HEK293 (cell line): Measurements from ENCODE around the gene PLEKHJ1.

Experiments
- BCL11A ChIP-seq: fragments of 450-650 bp; formaldehyde crosslinking; IDR thresholded peaks from 2 replicates; pipeline ENCODE4 v1.5.1; 2016; ENCODE audit warnings: low read depth, missing biosample characterization, missing genetic modification characterization
- EGR2 ChIP-seq: fragments of 450-650 bp; formaldehyde crosslinking; IDR thresholded peaks from 2 replicates; pipeline ENCODE4 v1.5.1; 2016; ENCODE audit warnings: low read depth, missing biosample characterization, missing genetic modification characterization
- GLIS1 ChIP-seq: fragments of 450-650 bp; formaldehyde crosslinking; IDR thresholded peaks from 2 replicates; pipeline ENCODE4 v1.5.1; 2016; ENCODE audit warnings: missing biosample characterization, missing genetic modification characterization
- IKZF3 ChIP-seq: fragments of 450-650 bp; IDR thresholded peaks from 2 replicates; pipeline ENCODE4 v1.5.0; 2018; ENCODE audit warnings: missing biosample characterization, mild to moderate bottlenecking, missing genetic modification characterization, moderate library complexity
- SP3 ChIP-seq: fragments of 450-650 bp; formaldehyde crosslinking; IDR thresholded peaks from 2 replicates; pipeline ENCODE4 v1.5.1; 2016; ENCODE audit warnings: missing biosample characterization, missing genetic modification characterization
- ZBTB20 ChIP-seq: fragments of 450-650 bp; formaldehyde crosslinking; IDR thresholded peaks from 2 replicates; pipeline ENCODE4 v1.5.1; 2016; ENCODE audit warnings: missing biosample characterization, missing genetic modification characterization
- ZBTB48 ChIP-seq: fragments of 450-650 bp; formaldehyde crosslinking; IDR thresholded peaks from 2 replicates; pipeline ENCODE4 v1.5.1; 2016; ENCODE audit warnings: missing biosample characterization, missing genetic modification characterization
- ZBTB8A ChIP-seq: fragments of 450-650 bp; formaldehyde crosslinking; IDR thresholded peaks from 2 replicates; pipeline ENCODE4 v1.5.1; 2016; ENCODE audit warnings: missing biosample characterization, missing genetic modification characterization
- ZFP41 ChIP-seq: fragments of 450-650 bp; formaldehyde crosslinking; IDR thresholded peaks from 2 replicates; pipeline ENCODE4 v1.5.1; 2016; ENCODE audit warnings: missing biosample characterization, missing genetic modification characterization, borderline replicate concordance
- ZIC2 ChIP-seq: fragments of 450-650 bp; formaldehyde crosslinking; IDR thresholded peaks from 2 replicates; pipeline ENCODE4 v1.5.1; 2016; ENCODE audit warnings: missing biosample characterization, missing genetic modification characterization
- ZNF121 ChIP-seq: fragments of 450-650 bp; formaldehyde crosslinking; IDR thresholded peaks from 2 replicates; pipeline ENCODE4 v1.5.1; 2016; ENCODE audit warnings: missing biosample characterization, missing genetic modification characterization
- ZNF174 ChIP-seq: fragments of 450-650 bp; formaldehyde crosslinking; IDR thresholded peaks from 2 replicates; pipeline ENCODE4 v1.5.0; 2017; ENCODE audit warnings: missing biosample characterization, mild to moderate bottlenecking, missing genetic modification characterization
- ZNF202 ChIP-seq: fragments of 450-650 bp; formaldehyde crosslinking; IDR thresholded peaks from 2 replicates; pipeline ENCODE4 v1.5.1; 2016; ENCODE audit warnings: missing biosample characterization, missing genetic modification characterization, borderline replicate concordance
- ZNF211 ChIP-seq: fragments of 450-650 bp; formaldehyde crosslinking; IDR thresholded peaks from 2 replicates; pipeline ENCODE4 v1.5.1; 2016; ENCODE audit warnings: low read depth, missing biosample characterization, missing genetic modification characterization
- ZNF26 ChIP-seq: fragments of 450-650 bp; formaldehyde crosslinking; IDR thresholded peaks from 2 replicates; pipeline ENCODE4 v1.5.1; 2016; ENCODE audit warnings: missing biosample characterization, missing genetic modification characterization
- ZNF266 ChIP-seq: fragments of 450-650 bp; formaldehyde crosslinking; IDR thresholded peaks from 2 replicates; pipeline ENCODE4 v1.5.1; 2016; ENCODE audit warnings: missing biosample characterization, missing genetic modification characterization, low read depth
- ZNF449 ChIP-seq: fragments of 450-650 bp; formaldehyde crosslinking; IDR thresholded peaks from 2 replicates; pipeline ENCODE4 v1.5.1; 2017; ENCODE audit warnings: missing biosample characterization, mild to moderate bottlenecking, missing genetic modification characterization, moderate library complexity
- ZNF48 ChIP-seq: fragments of 450-650 bp; formaldehyde crosslinking; IDR thresholded peaks from 2 replicates; pipeline ENCODE4 v1.5.1; 2016; ENCODE audit warnings: missing biosample characterization, missing genetic modification characterization
- ZNF521 ChIP-seq: fragments of 450-650 bp; formaldehyde crosslinking; IDR thresholded peaks from 2 replicates; pipeline ENCODE4 v1.5.1; 2017; ENCODE audit warnings: missing biosample characterization, mild to moderate bottlenecking, missing genetic modification characterization
- ZNF529 ChIP-seq: fragments of 450-650 bp; formaldehyde crosslinking; IDR thresholded peaks from 2 replicates; pipeline ENCODE4 v1.5.1; 2017; ENCODE audit warnings: missing genetic modification characterization, missing biosample characterization; ENCODE audit not compliant: insufficient replicate concordance
- ZNF549 ChIP-seq: fragments of 450-650 bp; IDR thresholded peaks from 2 replicates; pipeline ENCODE4 v1.5.1; 2018; ENCODE audit warnings: missing biosample characterization, missing genetic modification characterization, mild to moderate bottlenecking, inconsistent platforms, moderate library complexity
- ZNF561 ChIP-seq: fragments of 450-650 bp; IDR thresholded peaks from 2 replicates; pipeline ENCODE4 v1.5.1; 2018; ENCODE audit warnings: missing biosample characterization, missing genetic modification characterization, borderline replicate concordance
- ZNF639 ChIP-seq: fragments of 450-650 bp; formaldehyde crosslinking; IDR thresholded peaks from 2 replicates; pipeline ENCODE4 v1.5.1; 2016; ENCODE audit warnings: missing biosample characterization, missing genetic modification characterization
- ZNF692 ChIP-seq: fragments of 450-650 bp; formaldehyde crosslinking; IDR thresholded peaks from 2 replicates; pipeline ENCODE4 v1.5.1; 2016; ENCODE audit warnings: missing biosample characterization, missing genetic modification characterization
- ZNF776 ChIP-seq: fragments of 450-650 bp; formaldehyde crosslinking; IDR thresholded peaks from 2 replicates; pipeline ENCODE4 v1.5.0; 2017; ENCODE audit warnings: missing biosample characterization, missing genetic modification characterization, borderline replicate concordance
- ZNF830 ChIP-seq: fragments of 450-650 bp; IDR thresholded peaks from 2 replicates; pipeline ENCODE4 v1.5.0; 2018; ENCODE audit warnings: missing biosample characterization, missing genetic modification characterization, low read depth, mild to moderate bottlenecking, moderate library complexity
- ZNF843 ChIP-seq: fragments of 450-650 bp; formaldehyde crosslinking; IDR thresholded peaks from 2 replicates; pipeline ENCODE4 v1.5.1; 2016; ENCODE audit warnings: missing biosample characterization, missing genetic modification characterization
- TF ChIP-seq, protein P1 (sequence below): fragments of 450-650 bp; IDR thresholded peaks from 2 replicates; pipeline ENCODE4 v1.5.1; 2018; ENCODE audit warnings: missing biosample characterization, missing genetic modification characterization
- TF ChIP-seq, protein P2 (sequence below): fragments of 450-650 bp; formaldehyde crosslinking; IDR thresholded peaks from 2 replicates; pipeline ENCODE4 v1.5.1; 2016; ENCODE audit warnings: missing biosample characterization, missing genetic modification characterization, low read depth

The PLEKHJ1 gene

DNA sequence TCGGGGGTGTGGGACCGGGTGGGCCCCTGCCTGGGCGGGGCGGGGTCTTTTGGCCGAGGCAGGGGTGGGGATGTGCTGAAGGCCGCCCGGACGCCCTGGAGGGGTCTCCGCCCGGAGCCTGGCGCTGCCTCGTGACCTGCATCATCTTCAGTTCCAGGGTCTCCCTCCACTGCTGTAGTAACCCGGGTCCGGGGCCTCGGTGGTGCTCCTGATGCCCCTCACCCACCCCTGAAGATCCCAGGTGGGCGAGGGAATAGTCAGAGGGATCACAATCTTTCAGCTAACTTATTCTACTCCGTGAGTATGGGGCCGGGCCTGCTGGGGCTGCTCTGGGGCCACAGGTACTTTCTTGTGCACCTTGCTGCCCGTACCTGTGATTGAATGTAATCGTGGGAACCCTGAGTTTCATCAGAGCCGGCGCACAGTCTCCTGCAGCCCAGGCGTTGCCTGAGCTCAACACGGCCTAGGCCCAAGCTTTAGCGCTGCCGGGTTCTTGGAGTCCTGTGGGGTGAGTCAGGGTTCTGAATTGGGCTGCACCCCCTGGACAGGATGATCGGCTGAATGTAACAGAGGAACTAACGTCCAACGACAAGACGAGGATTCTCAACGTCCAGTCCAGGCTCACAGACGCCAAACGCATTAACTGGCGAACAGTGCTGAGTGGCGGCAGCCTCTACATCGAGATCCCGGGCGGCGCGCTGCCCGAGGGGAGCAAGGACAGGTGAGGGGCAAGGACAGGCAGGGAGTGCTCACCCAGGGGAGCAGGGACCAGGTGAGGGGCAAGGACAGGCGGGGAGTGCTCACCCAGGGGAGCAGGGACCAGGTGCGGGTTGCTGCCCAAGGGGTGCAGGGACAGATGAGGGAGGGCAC, 35.3 kb upstream of the PLEKHJ1 start (continued):
- TF ChIP-seq, protein P1, sequence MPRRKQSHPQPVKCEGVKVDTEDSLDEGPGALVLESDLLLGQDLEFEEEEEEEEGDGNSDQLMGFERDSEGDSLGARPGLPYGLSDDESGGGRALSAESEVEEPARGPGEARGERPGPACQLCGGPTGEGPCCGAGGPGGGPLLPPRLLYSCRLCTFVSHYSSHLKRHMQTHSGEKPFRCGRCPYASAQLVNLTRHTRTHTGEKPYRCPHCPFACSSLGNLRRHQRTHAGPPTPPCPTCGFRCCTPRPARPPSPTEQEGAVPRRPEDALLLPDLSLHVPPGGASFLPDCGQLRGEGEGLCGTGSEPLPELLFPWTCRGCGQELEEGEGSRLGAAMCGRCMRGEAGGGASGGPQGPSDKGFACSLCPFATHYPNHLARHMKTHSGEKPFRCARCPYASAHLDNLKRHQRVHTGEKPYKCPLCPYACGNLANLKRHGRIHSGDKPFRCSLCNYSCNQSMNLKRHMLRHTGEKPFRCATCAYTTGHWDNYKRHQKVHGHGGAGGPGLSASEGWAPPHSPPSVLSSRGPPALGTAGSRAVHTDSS (tag by site-specific recombination) = 0 out of 2 replicates have a peak, but pooled peaks have one; percentile 11
- no peak for TF ChIP-seq ZNF266
- TF ChIP-seq ZNF48 = no peak
- TF ChIP-seq ZNF449 = no peak
- TF ChIP-seq ZNF830 (tag by site-specific recombination) = no peak
- TF ChIP-seq ZBTB48 = peak; percentile 64; the same call in 1 of the 2 replicates
- TF ChIP-seq GLIS1 (tag by site-specific recombination) = peak; percentile 91
- TF ChIP-seq ZNF843 = no peak
- no peak for TF ChIP-seq ZNF202 (tag by site-specific recombination)
- peak; percentile 90 for TF ChIP-seq BCL11A (tag by site-specific recombination)
- peak; percentile 19; the same call in 1 of the 2 replicates for TF ChIP-seq ZNF639 (tag by site-specific recombination)
- TF ChIP-seq ZNF529 (tag by site-specific recombination) = no peak
- TF ChIP-seq ZNF549 (tag by site-specific recombination) = no peak
- no peak for TF ChIP-seq IKZF3 (tag by site-specific recombination)
- TF ChIP-seq, protein P2, sequence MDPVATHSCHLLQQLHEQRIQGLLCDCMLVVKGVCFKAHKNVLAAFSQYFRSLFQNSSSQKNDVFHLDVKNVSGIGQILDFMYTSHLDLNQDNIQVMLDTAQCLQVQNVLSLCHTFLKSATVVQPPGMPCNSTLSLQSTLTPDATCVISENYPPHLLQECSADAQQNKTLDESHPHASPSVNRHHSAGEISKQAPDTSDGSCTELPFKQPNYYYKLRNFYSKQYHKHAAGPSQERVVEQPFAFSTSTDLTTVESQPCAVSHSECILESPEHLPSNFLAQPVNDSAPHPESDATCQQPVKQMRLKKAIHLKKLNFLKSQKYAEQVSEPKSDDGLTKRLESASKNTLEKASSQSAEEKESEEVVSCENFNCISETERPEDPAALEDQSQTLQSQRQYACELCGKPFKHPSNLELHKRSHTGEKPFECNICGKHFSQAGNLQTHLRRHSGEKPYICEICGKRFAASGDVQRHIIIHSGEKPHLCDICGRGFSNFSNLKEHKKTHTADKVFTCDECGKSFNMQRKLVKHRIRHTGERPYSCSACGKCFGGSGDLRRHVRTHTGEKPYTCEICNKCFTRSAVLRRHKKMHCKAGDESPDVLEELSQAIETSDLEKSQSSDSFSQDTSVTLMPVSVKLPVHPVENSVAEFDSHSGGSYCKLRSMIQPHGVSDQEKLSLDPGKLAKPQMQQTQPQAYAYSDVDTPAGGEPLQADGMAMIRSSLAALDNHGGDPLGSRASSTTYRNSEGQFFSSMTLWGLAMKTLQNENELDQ (tag by site-specific recombination) = no peak
- TF ChIP-seq ZNF521 = no peak
- no peak for TF ChIP-seq ZBTB8A
- TF ChIP-seq ZBTB20 (tag by site-specific recombination) = peak; percentile 53; the same call in 1 of the 2 replicates
- TF ChIP-seq ZNF174 (tag by site-specific recombination) = no peak
- no peak for TF ChIP-seq ZNF26 (tag by site-specific recombination)
- no peak for TF ChIP-seq ZFP41 (tag by site-specific recombination)
- TF ChIP-seq ZNF776 (tag by site-specific recombination) = no peak
- TF ChIP-seq EGR2 (tag by site-specific recombination) = no peak
- no peak for TF ChIP-seq ZNF121 (tag by site-specific recombination)
- peak; percentile 26 for TF ChIP-seq SP3 (tag by site-specific recombination)
- no peak for TF ChIP-seq ZNF561 (tag by site-specific recombination)
- 0 out of 2 replicates have a peak, but pooled peaks have one; percentile 3 for TF ChIP-seq ZNF692 (tag by site-specific recombination)
- no peak for TF ChIP-seq ZIC2
- no peak for TF ChIP-seq ZNF211 (tag by site-specific recombination)
